Activated CD8-positive, alpha-beta T cell treated with anti-CD3 and anti-CD28 coated beads for 36 hours (primary cell): ENCODE measurements around the gene PHOX2A. TPM values are rescaled to one million over a fixed set of nuclear protein-coding genes. Genes with fewer than 3 reads are reported as not detected.

ENCODE experiments used
- ATAC-seq: fragments of 200-7000 bp; cut with Tn5 transposase; one replicate; pipeline ENCODE4 v1.10.0; 2021; ENCODE audit warnings: mild to moderate bottlenecking, moderate library complexity
- CTCF ChIA-PET: fragments of 350-600 bp; sonication (Branson Sonifier 250); formaldehyde crosslinking; loops from one replicate; lab custom pipeline; 2021; ENCODE audit warnings: antibody characterized with exemption; lab: Charles Lee
- POLR2A ChIA-PET: fragments of 350-600 bp; sonication (Branson Sonifier 250); formaldehyde crosslinking; loops from one replicate; lab custom pipeline; 2021; ENCODE audit warnings: antibody characterized with exemption; lab: Charles Lee
- DNase-seq: peaks from one replicate; pipeline ENCODE4 v3.0.0-alpha.2; 2020
- H3K27ac Mint-ChIP-seq: one replicate; pipeline ENCODE4 v1.8.0; 2021; ENCODE audit warnings: mild to moderate bottlenecking, mixed read lengths
- H3K27me3 Mint-ChIP-seq: one replicate; pipeline ENCODE4 v1.8.0; 2021; ENCODE audit warnings: mixed read lengths
- H3K36me3 Mint-ChIP-seq: one replicate; pipeline ENCODE4 v1.8.0; 2021; ENCODE audit warnings: low read depth, mixed read lengths
- H3K4me1 Mint-ChIP-seq: one replicate; pipeline ENCODE4 v1.8.0; 2021; ENCODE audit warnings: low read depth, mixed read lengths
- H3K4me3 Mint-ChIP-seq: one replicate; pipeline ENCODE4 v1.8.0; 2021; ENCODE audit warnings: mild to moderate bottlenecking, moderate library complexity, mixed read lengths
- H3K9me3 Mint-ChIP-seq: one replicate; pipeline ENCODE4 v1.8.0; 2021; ENCODE audit warnings: mixed read lengths
- intact Hi-C: fragments of 100-400 bp; cut with micrococcal nuclease; formaldehyde crosslinking; loops from one replicate; pipeline ENCODE4 v1.10.0; 2022
- total RNA-seq, 2 experiments: library from RNA; stranded (reverse); gene quantifications; one replicate each; pipeline ENCODE4 v1.2.3, GENCODE V29; 2021
- TF ChIP-seq, protein P1 (sequence below): fragments of 200-600 bp; IDR thresholded peaks from one replicate; pipeline ENCODE4 v1.8.0; 2022; ENCODE audit warnings: antibody characterized with exemption, mild to moderate bottlenecking

PHOX2A gene
- total RNA-seq, 2 experiments from 2014 or later, result not detected

DNA sequence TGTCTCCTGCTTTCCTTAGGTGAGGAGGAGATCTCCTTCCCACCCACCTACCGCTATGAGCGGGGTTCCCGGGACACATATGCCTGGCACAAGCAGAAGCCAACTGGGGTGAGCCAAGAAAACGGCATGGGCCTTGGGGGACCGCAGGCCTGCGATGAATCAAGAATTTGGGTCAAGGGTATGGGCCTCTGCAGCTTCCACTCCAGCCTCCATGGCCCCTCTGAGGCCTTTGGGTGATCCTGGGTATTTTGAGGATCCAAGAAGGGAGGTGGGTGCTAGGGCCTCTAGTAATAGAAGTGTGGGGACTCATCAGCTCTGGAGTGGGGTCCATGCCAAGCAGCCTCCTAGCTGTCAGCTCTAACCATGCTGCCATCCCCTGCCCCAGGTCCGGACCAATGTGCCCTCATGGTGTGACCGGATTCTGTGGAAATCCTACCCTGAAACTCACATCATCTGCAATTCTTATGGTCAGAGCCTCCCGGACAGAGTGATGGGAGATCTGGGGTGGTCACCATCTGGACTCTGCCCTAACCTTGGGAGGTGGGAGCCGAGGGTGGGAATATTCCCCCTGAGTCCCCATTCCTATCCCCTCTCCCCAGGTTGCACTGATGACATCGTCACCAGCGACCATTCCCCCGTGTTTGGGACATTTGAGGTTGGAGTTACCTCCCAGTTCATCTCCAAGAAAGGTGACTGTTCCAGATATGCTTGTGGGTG, 10.8 kb downstream of the PHOX2A start:
- H3K4me1 Mint-ChIP-seq, result peaks cover 2% of the 10 kb centered on the region
- ChIA-PET POLR2A (interaction anchor here (1.5 kb wide), 1 partner anchor 11 kb away, joined by 7 read pairs; no protein-coding TSS in a partner anchor), CTCF (no interaction called here)
- no peak for ATAC-seq
- H3K4me3 Mint-ChIP-seq, result no peak overlapping the region
- no peaks in the 10 kb centered on the region for H3K9me3 Mint-ChIP-seq
- TF ChIP-seq, protein P1, sequence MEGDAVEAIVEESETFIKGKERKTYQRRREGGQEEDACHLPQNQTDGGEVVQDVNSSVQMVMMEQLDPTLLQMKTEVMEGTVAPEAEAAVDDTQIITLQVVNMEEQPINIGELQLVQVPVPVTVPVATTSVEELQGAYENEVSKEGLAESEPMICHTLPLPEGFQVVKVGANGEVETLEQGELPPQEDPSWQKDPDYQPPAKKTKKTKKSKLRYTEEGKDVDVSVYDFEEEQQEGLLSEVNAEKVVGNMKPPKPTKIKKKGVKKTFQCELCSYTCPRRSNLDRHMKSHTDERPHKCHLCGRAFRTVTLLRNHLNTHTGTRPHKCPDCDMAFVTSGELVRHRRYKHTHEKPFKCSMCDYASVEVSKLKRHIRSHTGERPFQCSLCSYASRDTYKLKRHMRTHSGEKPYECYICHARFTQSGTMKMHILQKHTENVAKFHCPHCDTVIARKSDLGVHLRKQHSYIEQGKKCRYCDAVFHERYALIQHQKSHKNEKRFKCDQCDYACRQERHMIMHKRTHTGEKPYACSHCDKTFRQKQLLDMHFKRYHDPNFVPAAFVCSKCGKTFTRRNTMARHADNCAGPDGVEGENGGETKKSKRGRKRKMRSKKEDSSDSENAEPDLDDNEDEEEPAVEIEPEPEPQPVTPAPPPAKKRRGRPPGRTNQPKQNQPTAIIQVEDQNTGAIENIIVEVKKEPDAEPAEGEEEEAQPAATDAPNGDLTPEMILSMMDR, result no peak
- no peak overlapping the region for H3K27ac Mint-ChIP-seq
- intact Hi-C loops, result no loop called here
- H3K36me3 Mint-ChIP-seq, result peaks cover 13% of the 10 kb centered on the region
- DNase-seq, result no peak
- no peaks in the 10 kb centered on the region for H3K27me3 Mint-ChIP-seq

DNA sequence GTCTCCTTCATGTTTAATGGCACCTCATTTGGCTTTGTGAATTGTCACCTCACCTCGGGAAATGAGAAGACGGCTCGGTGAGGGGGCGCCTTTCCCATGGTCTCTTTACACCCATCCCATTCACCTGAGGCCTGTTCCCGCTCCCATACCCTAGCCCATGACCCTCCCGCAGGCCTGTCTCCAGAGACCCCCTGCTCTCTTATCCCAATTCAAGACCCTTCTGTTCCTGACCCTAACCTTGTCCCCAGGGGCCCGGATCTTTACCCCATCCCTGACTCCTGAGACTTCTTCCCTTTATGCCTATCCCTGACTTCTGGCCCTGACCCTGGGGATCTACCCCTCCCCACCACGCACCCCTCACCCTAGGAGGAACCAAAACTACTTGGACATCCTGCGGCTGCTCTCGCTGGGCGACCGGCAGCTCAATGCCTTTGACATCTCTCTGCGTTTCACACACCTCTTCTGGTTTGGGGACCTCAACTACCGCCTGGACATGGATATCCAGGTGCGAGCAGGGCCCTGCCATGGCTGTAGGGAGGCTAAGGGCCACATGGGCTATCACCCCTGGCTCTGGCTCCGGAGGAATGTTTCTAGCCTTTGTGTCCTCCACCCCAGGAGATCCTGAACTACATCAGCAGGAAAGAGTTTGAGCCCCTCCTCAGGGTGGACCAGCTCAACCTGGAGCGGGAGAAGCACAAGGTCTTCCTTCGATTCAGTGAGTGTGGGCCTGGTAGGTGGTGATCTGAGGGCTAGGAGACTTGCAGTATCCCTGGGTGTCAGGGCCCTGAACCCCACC, 11.5 kb downstream of the PHOX2A start:
- intact Hi-C loops, result no loop called here
- peaks cover 13% of the 10 kb centered on the region for H3K36me3 Mint-ChIP-seq
- H3K27me3 Mint-ChIP-seq, result no peaks in the 10 kb centered on the region
- peaks cover 2% of the 10 kb centered on the region for H3K4me1 Mint-ChIP-seq
- ATAC-seq (no peak), DNase-seq (no peak)
- ChIA-PET CTCF (no interaction called here), POLR2A (interaction anchor here (1.5 kb wide), 1 partner anchor 11 kb away, joined by 7 read pairs; no protein-coding TSS in a partner anchor)
- TF ChIP-seq, protein P1, result no peak
- H3K9me3 Mint-ChIP-seq, result no peaks in the 10 kb centered on the region
- no peak overlapping the region for H3K27ac Mint-ChIP-seq
- H3K4me3 Mint-ChIP-seq, result no peak overlapping the region

DNA sequence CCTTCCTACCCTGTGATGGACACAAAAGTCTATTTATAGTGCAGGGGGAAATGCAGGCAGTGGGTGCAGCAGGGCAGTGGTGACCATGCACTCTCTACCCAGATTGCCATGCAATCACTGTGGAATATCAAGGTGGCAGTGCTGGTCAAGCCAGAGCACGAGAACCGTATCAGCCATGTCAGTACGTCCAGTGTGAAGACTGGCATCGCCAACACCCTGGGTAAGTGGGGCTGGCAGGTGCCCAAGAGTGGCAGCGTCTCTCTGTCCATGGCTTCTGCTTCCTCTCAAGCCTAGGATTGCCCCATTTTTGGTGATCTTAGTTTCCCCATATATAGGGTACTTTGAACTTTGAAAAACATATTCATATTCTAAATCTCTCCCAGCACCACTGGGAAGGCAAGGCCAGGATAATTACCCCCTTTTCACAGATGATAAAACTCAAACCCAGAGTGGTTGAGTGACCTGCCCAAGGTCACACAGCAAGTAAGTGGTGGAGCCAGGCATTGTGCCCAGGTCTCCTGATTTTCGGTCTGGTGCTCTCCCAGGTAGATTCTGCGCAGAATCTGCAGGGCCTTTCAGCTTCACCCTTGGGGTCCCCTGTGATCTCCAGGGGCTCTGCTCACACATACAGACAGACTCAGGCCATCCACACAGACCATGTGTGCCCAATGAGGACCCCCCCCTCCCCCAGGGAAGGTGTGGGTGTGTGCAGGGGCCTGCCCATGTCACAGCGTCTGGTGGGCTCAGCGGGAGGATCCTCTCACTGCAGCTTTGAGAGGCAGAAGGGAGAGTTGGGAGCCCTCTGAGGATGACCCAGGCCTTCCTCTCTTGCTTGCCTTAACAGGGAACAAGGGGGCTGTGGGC, 12.3 kb downstream of the PHOX2A start:
- Mint-ChIP-seq H3K27me3 (no peaks in the 10 kb centered on the region), H3K4me3 (no peak overlapping the region), H3K4me1 (peaks cover 2% of the 10 kb centered on the region), H3K27ac (no peak overlapping the region), H3K36me3 (peaks cover 7% of the 10 kb centered on the region), H3K9me3 (no peaks in the 10 kb centered on the region)
- DNase-seq, result no peak
- ChIA-PET POLR2A (interaction anchor here (1.5 kb wide), 1 partner anchor 10 kb away, joined by 7 read pairs; no protein-coding TSS in a partner anchor), CTCF (no interaction called here)
- intact Hi-C loops, result no loop called here
- ATAC-seq, result no peak
- TF ChIP-seq, protein P1, result no peak

DNA sequence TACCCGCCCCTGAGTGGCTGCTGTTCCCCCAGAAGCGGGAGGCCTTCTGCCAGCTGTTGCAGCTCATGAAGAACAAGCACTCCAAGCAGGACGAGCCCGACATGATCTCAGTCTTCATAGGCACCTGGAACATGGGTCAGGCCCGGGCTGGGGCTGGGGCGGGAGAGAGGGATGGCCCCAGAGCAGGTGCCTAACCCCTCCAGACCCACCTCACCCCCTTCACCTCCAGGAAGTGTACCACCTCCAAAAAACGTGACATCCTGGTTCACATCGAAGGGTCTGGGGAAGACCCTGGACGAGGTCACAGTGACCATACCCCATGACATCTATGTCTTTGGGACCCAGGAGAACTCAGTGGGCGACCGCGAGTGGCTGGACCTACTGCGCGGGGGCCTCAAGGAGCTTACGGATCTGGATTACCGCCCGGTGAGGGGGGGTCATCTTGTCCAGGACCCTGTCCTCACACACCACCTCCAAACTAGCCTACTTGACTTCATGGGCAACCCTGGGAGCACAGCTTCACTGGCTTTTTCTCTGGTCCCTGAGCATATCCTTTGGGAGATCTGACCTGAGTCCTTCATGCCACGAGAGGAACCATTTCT, 13.1 kb downstream of the PHOX2A start:
- H3K9me3 Mint-ChIP-seq, result no peaks in the 10 kb centered on the region
- TF ChIP-seq, protein P1, result no peak
- peaks cover 5% of the 10 kb centered on the region for H3K4me1 Mint-ChIP-seq
- no peak for DNase-seq
- intact Hi-C loops, result no loop called here
- ChIA-PET POLR2A (no interaction called here), CTCF (no interaction called here)
- peaks cover 5% of the 10 kb centered on the region for H3K36me3 Mint-ChIP-seq
- H3K27me3 Mint-ChIP-seq, result no peaks in the 10 kb centered on the region
- no peak overlapping the region for H3K4me3 Mint-ChIP-seq
- no peak for ATAC-seq
- no peak overlapping the region for H3K27ac Mint-ChIP-seq
